ENCODE measurements around the gene NCCRP1. TPM values are rescaled to one million over a fixed set of nuclear protein-coding genes. Genes with fewer than 3 reads are reported as not detected.

Gene NCCRP1
- total RNA-seq, 3 donors from 2014 or later, result 0.66 to 2.9 TPM; not detected in 1

DNA sequence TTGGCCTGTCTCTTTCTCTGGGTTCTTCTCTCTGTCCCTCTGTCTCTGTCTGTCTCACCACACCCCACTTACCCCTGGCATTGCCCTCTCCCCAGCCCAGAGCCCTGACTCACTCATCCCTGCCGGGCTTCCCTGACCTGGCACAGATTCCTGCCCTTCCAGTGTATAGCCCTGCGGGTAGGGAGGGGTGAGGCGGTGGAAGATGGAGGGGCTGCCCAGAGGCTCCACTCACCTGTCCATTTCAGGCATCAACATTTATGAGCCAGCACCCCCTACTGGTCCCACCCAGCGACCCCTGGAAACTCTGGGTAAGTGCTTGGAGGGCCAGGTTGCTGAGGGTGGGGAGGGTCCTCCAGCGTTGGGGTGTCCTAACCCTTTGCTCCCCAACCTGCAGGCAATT, 1.0 kb downstream of the NCCRP1 start:
- H3K9me3 ChIP-seq, result no peaks in the 10 kb centered on the region
- H3K27ac ChIP-seq, result no peak overlapping the region
- H3K4me3 ChIP-seq, result no peak overlapping the region
- H3K4me1 ChIP-seq, result no peaks in the 10 kb centered on the region
- TF ChIP-seq, protein P1, sequence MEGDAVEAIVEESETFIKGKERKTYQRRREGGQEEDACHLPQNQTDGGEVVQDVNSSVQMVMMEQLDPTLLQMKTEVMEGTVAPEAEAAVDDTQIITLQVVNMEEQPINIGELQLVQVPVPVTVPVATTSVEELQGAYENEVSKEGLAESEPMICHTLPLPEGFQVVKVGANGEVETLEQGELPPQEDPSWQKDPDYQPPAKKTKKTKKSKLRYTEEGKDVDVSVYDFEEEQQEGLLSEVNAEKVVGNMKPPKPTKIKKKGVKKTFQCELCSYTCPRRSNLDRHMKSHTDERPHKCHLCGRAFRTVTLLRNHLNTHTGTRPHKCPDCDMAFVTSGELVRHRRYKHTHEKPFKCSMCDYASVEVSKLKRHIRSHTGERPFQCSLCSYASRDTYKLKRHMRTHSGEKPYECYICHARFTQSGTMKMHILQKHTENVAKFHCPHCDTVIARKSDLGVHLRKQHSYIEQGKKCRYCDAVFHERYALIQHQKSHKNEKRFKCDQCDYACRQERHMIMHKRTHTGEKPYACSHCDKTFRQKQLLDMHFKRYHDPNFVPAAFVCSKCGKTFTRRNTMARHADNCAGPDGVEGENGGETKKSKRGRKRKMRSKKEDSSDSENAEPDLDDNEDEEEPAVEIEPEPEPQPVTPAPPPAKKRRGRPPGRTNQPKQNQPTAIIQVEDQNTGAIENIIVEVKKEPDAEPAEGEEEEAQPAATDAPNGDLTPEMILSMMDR (IDR thresholded peaks at IDR 0.05), result no peak
- TF ChIP-seq POLR2AphosphoS5 (IDR thresholded peaks at IDR 0.05) (no peak), POLR2A (IDR thresholded peaks at IDR 0.05) (no peak)
- intact Hi-C loops (cut with DNase I; ENCODE audit: low total_unique reads), result no loop called here
- H3K27me3 ChIP-seq, result peaks cover 0 to 53% of the 10 kb centered on the region in 2 donors
- H3K36me3 ChIP-seq, result no peaks in the 10 kb centered on the region
- DNase-seq (ENCODE audit: low spot score in 2 of 2), result no peak

DNA sequence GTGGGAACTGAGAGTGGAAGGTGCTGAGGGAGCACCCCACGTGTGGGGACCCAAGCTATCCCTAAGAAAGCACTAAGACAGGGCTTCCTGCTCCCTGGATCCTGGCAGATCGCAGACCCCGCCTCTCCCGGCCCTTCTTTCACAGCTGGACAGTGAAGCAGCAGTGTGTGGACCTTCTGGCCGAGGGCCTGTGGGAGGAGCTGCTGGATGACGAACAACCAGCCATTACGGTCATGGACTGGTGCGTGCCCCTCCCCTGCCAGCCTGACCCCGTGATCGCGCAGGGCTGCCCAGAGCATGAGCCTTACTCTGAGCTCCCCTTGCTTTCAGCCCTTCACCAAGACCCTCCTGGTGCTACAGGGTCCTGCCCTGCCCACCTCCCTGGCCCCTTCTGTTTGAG, 2.3 kb downstream of the NCCRP1 start:
- Histone ChIP-seq H3K36me3 (no peaks in the 10 kb centered on the region), H3K27me3 (peaks cover 0 to 65% of the 10 kb centered on the region in 2 donors), H3K4me3 (no peak overlapping the region), H3K9me3 (no peaks in the 10 kb centered on the region), H3K27ac (no peak overlapping the region), H3K4me1 (no peaks in the 10 kb centered on the region)
- TF ChIP-seq POLR2A (IDR thresholded peaks at IDR 0.05), result no peak
- TF ChIP-seq, protein P1 (IDR thresholded peaks at IDR 0.05), result no peak
- no peak for TF ChIP-seq POLR2AphosphoS5 (IDR thresholded peaks at IDR 0.05)
- intact Hi-C loops (cut with DNase I; ENCODE audit: low total_unique reads), result no loop called here
- DNase-seq (ENCODE audit: low spot score in 2 of 2), result no peak

DNA sequence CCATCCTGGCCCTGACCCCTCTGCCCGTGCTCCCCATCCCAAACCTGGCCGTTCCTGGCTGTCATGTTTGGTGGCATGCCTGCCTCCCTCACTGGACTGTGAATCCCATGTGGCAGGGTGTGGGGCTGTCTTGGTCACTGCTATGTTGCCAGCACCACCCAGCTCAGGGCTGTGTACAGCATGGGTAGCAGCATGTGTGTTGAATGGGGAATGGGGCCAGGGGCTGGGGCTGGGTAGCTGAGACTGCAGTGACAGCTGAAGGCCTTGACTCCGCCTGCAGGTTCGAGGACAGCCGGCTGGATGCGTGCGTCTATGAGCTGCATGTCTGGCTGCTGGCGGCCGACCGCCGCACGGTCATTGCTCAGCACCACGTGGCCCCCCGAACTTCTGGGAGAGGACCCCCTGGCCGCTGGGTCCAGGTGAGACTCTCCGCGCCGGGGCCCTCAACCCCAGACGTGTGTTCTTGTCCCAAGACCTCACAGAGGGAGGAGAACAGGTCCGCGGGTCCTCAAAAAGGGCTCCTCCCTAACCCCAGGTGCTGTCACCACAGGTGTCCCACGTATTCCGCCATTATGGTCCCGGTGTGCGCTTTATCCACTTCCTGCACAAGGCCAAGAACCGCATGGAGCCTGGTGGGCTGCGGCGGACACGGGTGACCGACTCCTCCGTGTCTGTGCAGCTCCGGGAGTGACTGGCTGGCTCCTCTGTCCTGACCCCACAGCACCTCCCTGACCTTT, 3.5 kb downstream of the NCCRP1 start:
- Histone ChIP-seq H3K36me3 (no peaks in the 10 kb centered on the region), H3K9me3 (no peaks in the 10 kb centered on the region), H3K4me1 (no peaks in the 10 kb centered on the region), H3K27ac (no peak overlapping the region), H3K27me3 (peaks cover 0 to 74% of the 10 kb centered on the region in 2 donors), H3K4me3 (no peak overlapping the region)
- intact Hi-C loops (cut with DNase I; ENCODE audit: low total_unique reads), result no loop called here
- no peak for DNase-seq (ENCODE audit: low spot score in 2 of 2)
- TF ChIP-seq POLR2AphosphoS5 (IDR thresholded peaks at IDR 0.05) (no peak), POLR2A (IDR thresholded peaks at IDR 0.05) (no peak)
- TF ChIP-seq, protein P1 (IDR thresholded peaks at IDR 0.05), result no peak

DNA sequence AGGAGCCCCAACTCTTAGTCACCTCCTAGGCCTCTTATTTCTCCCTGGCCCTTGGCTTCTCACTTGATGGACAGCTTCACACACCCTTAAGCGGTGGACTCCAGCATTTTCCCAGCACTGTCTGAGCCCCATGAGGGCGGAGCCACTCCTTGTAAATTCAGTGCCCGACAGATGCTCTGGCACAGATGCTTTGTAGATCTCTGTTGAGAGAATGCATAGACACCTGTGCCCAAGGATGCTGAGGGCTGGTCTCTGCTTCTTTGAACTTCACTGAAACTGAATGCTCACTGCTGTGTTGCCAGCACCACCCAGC, 4.0 kb downstream of the NCCRP1 start:
- Histone ChIP-seq H3K36me3 (no peaks in the 10 kb centered on the region), H3K4me1 (no peaks in the 10 kb centered on the region), H3K4me3 (no peak overlapping the region), H3K9me3 (no peaks in the 10 kb centered on the region), H3K27ac (no peak overlapping the region), H3K27me3 (peaks cover 0 to 74% of the 10 kb centered on the region in 2 donors)
- TF ChIP-seq POLR2A (IDR thresholded peaks at IDR 0.05) (no peak), POLR2AphosphoS5 (IDR thresholded peaks at IDR 0.05) (no peak)
- TF ChIP-seq, protein P1 (IDR thresholded peaks at IDR 0.05), result no peak
- intact Hi-C loops (cut with DNase I; ENCODE audit: low total_unique reads), result no loop called here
- DNase-seq (ENCODE audit: low spot score in 2 of 2), result no peak

DNA sequence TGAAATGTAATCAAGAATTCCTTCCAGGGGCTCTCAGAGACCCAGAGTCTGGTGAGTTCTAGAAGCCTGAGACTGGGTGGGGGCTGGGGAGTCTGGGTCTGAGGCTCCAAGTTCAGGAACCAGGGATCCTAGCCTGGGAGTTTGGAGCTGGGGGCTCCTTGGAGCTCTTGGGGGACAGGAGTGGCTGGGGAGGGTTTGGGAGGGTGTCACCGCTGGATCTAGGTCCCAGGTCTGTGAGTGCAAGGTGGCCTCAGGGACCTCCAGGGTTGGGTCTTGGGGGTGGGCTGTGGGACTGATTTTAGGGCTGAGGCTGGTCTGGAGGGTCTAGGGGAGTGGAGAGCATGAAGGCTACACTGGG, 6.2 kb downstream of the NCCRP1 start:
- peaks cover 0 to 55% of the 10 kb centered on the region in 2 donors for H3K27me3 ChIP-seq
- TF ChIP-seq POLR2AphosphoS5 (IDR thresholded peaks at IDR 0.05) (no peak), POLR2A (IDR thresholded peaks at IDR 0.05) (no peak)
- TF ChIP-seq, protein P1 (IDR thresholded peaks at IDR 0.05), result no peak

More for the DNA sequence above, 6.2 kb downstream of the NCCRP1 start:
- H3K4me1 ChIP-seq, result no peaks in the 10 kb centered on the region
- no peaks in the 10 kb centered on the region for H3K9me3 ChIP-seq
- no peaks in the 10 kb centered on the region for H3K36me3 ChIP-seq
- H3K27ac ChIP-seq, result no peak overlapping the region
- no peak for DNase-seq (ENCODE audit: low spot score in 2 of 2)
- intact Hi-C loops (cut with DNase I; ENCODE audit: low total_unique reads), result no loop called here
- no peak overlapping the region for H3K4me3 ChIP-seq
